Suprapubic skin (tissue), 4 donors: Measurements from ENCODE around the gene TEAD1. TPM values are rescaled to one million over a fixed set of nuclear protein-coding genes. Genes with fewer than 3 reads are reported as not detected.

Experiments used
- DNase-seq, 2 donors: peaks; one replicate each; pipeline ENCODE4 v3.0.0-alpha.2; 2019; ENCODE audit warnings: low spot score in 2 of 2
- H3K27ac ChIP-seq: fragments of 200-600 bp; sonication (generic); one replicate; pipeline ENCODE4 v1.5.1; 2019
- H3K27me3 ChIP-seq: fragments of 200-600 bp; sonication (generic); one replicate; pipeline ENCODE4 v1.5.1; 2019
- H3K36me3 ChIP-seq: fragments of 200-600 bp; sonication (generic); one replicate; pipeline ENCODE4 v1.5.1; 2019
- H3K4me1 ChIP-seq: fragments of 200-600 bp; sonication (generic); one replicate; pipeline ENCODE4 v1.5.1; 2019
- H3K4me3 ChIP-seq: fragments of 200-600 bp; sonication (generic); one replicate; pipeline ENCODE4 v1.5.1; 2019; ENCODE audit warnings: mild to moderate bottlenecking
- H3K9me3 ChIP-seq: fragments of 200-600 bp; sonication (generic); one replicate; pipeline ENCODE4 v1.5.1; 2019
- EP300 ChIP-seq: sonication (generic); formaldehyde crosslinking; IDR thresholded peaks from one replicate; pipeline ENCODE4 v1.6.1; 2017; ENCODE audit warnings: antibody characterized with exemption
- POLR2A ChIP-seq, 2 donors: fragments of 450-650 bp; IDR thresholded peaks; one replicate each; pipeline ENCODE4 v1.6.1; 2017; ENCODE audit warnings: antibody characterized with exemption in 2 of 2, mild to moderate bottlenecking in 2 of 2, moderate library complexity in 2 of 2
- POLR2AphosphoS5 ChIP-seq, 3 donors: sonication (generic); formaldehyde crosslinking; IDR thresholded peaks; one replicate each; pipeline ENCODE4 v1.6.1; 2017; ENCODE audit warnings: antibody characterized with exemption in 3 of 3
- WGBS: methylation state at CpG from one replicate; pipeline ENCODE4 v1.1.5; 2018; 5-methylcytosine and 5-hydroxymethylcytosine counted together
- total RNA-seq, 4 donors: library from RNA; depleted of rRNA; stranded (reverse); fragments of >200 nt; gene quantifications; one replicate each; pipeline ENCODE4 v1.1.0, GENCODE V29; 2016
- TF ChIP-seq, protein P1 (sequence below), 2 donors: fragments of 200-600 bp in 1 of 2; fragments of 450-650 bp in 1 of 2; sonication (generic) in 1 of 2; IDR thresholded peaks; one replicate each; pipeline ENCODE4 v1.5.1; 2016 to 2019; ENCODE audit warnings: antibody characterized with exemption in 2 of 2, mild to moderate bottlenecking in 1 of 2, moderate library complexity in 1 of 2

Gene TEAD1
- total RNA-seq, 4 donors from 2014 or later: 60.3 to 84.8 (median 72.4) TPM

DNA sequence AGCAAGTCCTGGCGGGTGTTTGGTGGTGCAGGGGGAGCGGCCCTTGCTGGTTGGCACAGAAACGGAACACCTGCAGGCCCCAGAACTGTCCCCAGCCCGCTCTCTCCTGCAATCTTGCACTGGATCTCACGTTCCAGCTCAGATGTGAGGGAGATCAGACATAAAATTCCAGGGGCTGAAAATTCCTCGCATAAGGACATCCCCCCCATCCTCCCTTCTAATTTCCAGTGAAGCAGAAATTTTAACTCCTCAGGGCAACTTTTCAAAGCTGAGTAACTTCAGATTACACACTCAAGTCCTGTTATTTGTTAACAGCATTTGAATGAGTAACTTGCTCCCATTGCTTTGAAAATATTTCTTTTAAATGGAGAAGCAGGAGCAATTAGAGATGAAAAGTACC, 294.6 kb downstream of the TEAD1 start:
- 52% methylated on average over 6 of the region's 6 CpGs for WGBS
- no peaks in the 10 kb centered on the region for H3K27me3 ChIP-seq
- no peak overlapping the region for H3K4me3 ChIP-seq
- H3K27ac ChIP-seq: no peak overlapping the region
- no peaks in the 10 kb centered on the region for H3K4me1 ChIP-seq
- TF ChIP-seq, protein P1, sequence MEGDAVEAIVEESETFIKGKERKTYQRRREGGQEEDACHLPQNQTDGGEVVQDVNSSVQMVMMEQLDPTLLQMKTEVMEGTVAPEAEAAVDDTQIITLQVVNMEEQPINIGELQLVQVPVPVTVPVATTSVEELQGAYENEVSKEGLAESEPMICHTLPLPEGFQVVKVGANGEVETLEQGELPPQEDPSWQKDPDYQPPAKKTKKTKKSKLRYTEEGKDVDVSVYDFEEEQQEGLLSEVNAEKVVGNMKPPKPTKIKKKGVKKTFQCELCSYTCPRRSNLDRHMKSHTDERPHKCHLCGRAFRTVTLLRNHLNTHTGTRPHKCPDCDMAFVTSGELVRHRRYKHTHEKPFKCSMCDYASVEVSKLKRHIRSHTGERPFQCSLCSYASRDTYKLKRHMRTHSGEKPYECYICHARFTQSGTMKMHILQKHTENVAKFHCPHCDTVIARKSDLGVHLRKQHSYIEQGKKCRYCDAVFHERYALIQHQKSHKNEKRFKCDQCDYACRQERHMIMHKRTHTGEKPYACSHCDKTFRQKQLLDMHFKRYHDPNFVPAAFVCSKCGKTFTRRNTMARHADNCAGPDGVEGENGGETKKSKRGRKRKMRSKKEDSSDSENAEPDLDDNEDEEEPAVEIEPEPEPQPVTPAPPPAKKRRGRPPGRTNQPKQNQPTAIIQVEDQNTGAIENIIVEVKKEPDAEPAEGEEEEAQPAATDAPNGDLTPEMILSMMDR (IDR thresholded peaks at IDR 0.05): no peak
- TF ChIP-seq POLR2A (IDR thresholded peaks at IDR 0.05): no peak
- TF ChIP-seq POLR2AphosphoS5 (IDR thresholded peaks at IDR 0.05): no peak
- no peak for TF ChIP-seq EP300
- DNase-seq: no peak
- no peaks in the 10 kb centered on the region for H3K36me3 ChIP-seq
- H3K9me3 ChIP-seq: no peaks in the 10 kb centered on the region

DNA sequence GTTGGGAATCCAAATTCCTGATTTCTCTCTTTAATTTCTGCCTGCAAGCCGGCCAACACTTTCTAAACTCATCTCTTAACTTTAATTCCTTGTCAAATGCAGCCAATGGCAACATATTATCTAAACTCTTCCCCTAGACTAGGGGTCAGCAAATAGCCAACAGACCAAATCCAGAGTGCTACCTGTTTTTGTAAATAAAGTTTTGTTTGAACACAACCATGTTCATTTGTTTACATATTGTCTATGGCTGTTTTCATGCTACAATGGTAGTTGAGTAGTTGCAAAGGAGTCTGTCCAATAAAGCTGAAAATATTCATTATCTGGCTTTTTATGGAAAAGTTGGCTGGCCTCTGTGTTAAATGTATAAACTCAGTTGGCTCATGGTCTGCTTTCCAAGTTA, 297.7 kb downstream of the TEAD1 start:
- no peaks in the 10 kb centered on the region for H3K36me3 ChIP-seq
- no peaks in the 10 kb centered on the region for H3K9me3 ChIP-seq
- H3K4me3 ChIP-seq: no peak overlapping the region
- DNase-seq: no peak
- 93% methylated on average over 1 of the region's 1 CpG for WGBS
- no peak overlapping the region for H3K27ac ChIP-seq
- TF ChIP-seq POLR2AphosphoS5 (IDR thresholded peaks at IDR 0.05): no peak
- no peak for TF ChIP-seq EP300
- TF ChIP-seq, protein P1 (IDR thresholded peaks at IDR 0.05): no peak
- TF ChIP-seq POLR2A (IDR thresholded peaks at IDR 0.05): no peak
- H3K27me3 ChIP-seq: no peaks in the 10 kb centered on the region
- no peaks in the 10 kb centered on the region for H3K4me1 ChIP-seq

DNA sequence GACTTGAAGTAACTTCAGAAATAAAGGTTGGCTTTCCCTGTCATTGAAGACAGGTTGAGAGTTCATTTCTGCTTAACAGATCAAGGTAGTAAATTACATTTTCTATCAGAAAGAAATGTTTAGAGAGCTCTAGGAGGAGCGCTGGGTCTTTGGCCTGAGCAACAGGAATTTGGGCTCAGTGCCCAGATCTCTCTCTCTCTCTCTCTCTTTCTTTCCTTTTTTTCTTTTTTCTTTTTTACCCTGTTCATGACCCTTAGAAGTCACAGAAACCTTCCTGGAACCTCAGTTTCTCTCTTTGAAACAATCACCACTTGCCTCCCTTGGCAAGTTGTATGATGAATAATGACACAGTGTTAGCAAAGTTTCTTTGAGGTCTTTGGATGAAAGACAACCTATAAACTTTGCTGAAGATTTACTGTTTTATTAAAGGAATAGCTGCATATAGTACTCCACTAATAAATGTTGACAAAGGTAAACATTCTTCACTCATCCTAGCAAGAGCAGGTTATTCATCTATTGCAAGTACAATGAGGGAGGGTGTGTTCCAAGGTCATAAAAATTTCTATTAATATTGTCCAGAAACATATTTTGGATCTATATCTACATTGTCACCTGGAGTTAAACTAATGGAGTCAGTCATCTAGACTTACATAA, 299.4 kb downstream of the TEAD1 start:
- Histone ChIP-seq H3K36me3 (no peaks in the 10 kb centered on the region), H3K27me3 (no peaks in the 10 kb centered on the region), H3K4me1 (no peaks in the 10 kb centered on the region), H3K9me3 (no peaks in the 10 kb centered on the region), H3K4me3 (no peak overlapping the region), H3K27ac (no peak overlapping the region)
- DNase-seq: no peak
- 67% methylated on average over 1 of the region's 1 CpG for WGBS
- TF ChIP-seq POLR2AphosphoS5 (IDR thresholded peaks at IDR 0.05): no peak
- no peak for TF ChIP-seq EP300
- TF ChIP-seq, protein P1 (IDR thresholded peaks at IDR 0.05): no peak
- no peak for TF ChIP-seq POLR2A (IDR thresholded peaks at IDR 0.05)

DNA sequence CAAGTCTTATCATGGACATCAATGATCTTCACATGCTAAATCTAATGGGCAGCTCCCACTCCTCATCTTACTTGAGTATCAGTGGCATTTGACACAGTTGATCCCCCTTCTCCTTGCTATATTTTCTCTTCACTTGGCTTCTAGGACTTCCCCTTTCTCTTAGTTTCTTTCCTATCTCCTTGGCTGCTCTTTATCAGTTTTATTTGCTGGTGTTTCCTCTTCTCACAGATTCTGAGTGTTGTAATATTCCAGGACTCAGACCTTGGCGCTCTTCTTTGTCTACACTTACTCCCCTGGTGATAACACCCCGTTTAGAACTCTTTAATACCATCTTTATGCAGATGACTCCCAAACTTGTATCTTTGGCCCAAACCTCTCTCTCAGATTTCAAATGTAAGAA, 301.0 kb downstream of the TEAD1 start:
- no peak for DNase-seq
- Histone ChIP-seq H3K36me3 (no peaks in the 10 kb centered on the region), H3K9me3 (no peaks in the 10 kb centered on the region), H3K4me3 (no peak overlapping the region), H3K27me3 (no peaks in the 10 kb centered on the region), H3K27ac (no peak overlapping the region), H3K4me1 (no peaks in the 10 kb centered on the region)
- TF ChIP-seq POLR2A (IDR thresholded peaks at IDR 0.05) (no peak), EP300 (no peak), POLR2AphosphoS5 (IDR thresholded peaks at IDR 0.05) (no peak)
- TF ChIP-seq, protein P1 (IDR thresholded peaks at IDR 0.05): no peak
- WGBS: 81% methylated on average over 2 of the region's 2 CpGs

DNA sequence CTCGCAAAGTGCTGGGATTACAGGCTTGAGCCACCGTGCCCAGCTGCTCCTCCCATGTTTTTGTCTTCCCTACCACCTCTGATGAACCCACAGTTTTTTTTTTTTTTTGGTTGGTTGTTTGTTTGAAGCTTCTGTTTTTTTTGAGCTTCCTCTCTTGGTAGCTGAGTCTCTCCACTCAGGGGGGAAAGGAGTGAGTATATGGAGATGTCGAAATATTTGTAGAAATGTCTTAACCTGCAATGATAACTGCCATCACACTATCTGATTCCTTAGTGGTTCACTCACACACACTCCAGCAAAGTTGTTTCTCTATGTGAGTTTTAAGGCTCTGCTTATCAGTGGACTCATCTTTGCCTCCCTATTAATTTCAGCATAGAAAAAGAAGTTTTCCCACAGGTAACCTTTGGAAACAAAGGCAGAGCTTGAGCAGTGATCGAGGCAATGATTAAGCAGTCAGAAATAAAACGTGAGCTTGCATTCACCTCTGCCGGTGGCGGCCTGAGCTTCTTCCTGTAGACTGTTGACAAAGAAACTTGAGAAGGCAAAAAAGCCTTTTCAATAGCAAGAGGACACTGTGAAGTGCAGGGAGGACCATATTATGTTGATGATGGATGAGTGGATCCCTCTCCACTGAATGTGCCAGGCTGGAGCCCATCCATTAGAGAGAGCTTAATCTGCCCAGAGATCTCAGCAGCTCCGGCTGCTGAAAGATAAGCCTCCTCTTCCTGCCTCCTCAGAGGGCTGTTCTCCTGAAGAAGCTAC, 305.9 kb downstream of the TEAD1 start:
- no peaks in the 10 kb centered on the region for H3K36me3 ChIP-seq
- DNase-seq: no peak
- no peak for TF ChIP-seq POLR2AphosphoS5 (IDR thresholded peaks at IDR 0.05)
- TF ChIP-seq, protein P1 (IDR thresholded peaks at IDR 0.05): no peak
- no peak for TF ChIP-seq POLR2A (IDR thresholded peaks at IDR 0.05)
- TF ChIP-seq EP300: no peak
- no peak overlapping the region for H3K4me3 ChIP-seq
- H3K9me3 ChIP-seq: no peaks in the 10 kb centered on the region
- no peaks in the 10 kb centered on the region for H3K27me3 ChIP-seq
- no peak overlapping the region for H3K27ac ChIP-seq
- WGBS: 65% methylated on average over 8 of the region's 8 CpGs
- H3K4me1 ChIP-seq: no peaks in the 10 kb centered on the region
